HL-60 (cell line): ENCODE data around the gene GGTLC2.

Source experiments
- CTCF ChIP-seq: IDR thresholded peaks from one replicate; pipeline ENCODE4 v1.5.1; 2011; ENCODE audit warnings: low read length, control low read depth, inconsistent platforms; ENCODE audit not compliant: insufficient read depth
- GABPA ChIP-seq: IDR thresholded peaks from 2 replicates; pipeline ENCODE4 v1.6.1; 2012; ENCODE audit warnings: low read depth
- REST ChIP-seq: IDR thresholded peaks from 2 replicates; pipeline ENCODE4 v1.6.1; 2012; ENCODE audit warnings: low read depth; ENCODE audit not compliant: insufficient replicate concordance

GRCh38 chr22:22696104-22696503, 51.7 kb downstream of the GGTLC2 start:
- TF ChIP-seq CTCF (no peak), GABPA (no peak), REST (no peak)
